Natural killer cell treated with Interleukin-12 subunit alpha and Interleukin-12 subunit beta and Interleukin-15 and Interleukin-18, amount 100 ng/mL, for 72 hours (primary cell): Measurements from ENCODE around the gene TRAPPC3L. TPM values are rescaled to one million over a fixed set of nuclear protein-coding genes. Genes with fewer than 3 reads are reported as not detected.
"Not testable (repeated sequence)": the region's sequence is repeated elsewhere in the genome, so short reads cannot be mapped to it uniquely, and the experiment has no call there.

Source experiments
- ATAC-seq, 2 donors: fragments of 150-1000 bp; cut with Tn5 transposase in 1 of 2; sonication (Bioruptor Pico), chemical (Tn5 transposase) in 1 of 2; 2 replicates each; pipeline ENCODE4 v1.10.0; 2021
- DNase-seq: peaks from one replicate; pipeline ENCODE4 v3.0.0; 2022; ENCODE audit warnings: low spot score
- H3K27ac Mint-ChIP-seq, 2 donors: 1 replicate in 1 of 2; 2 replicates in 1 of 2; pipeline ENCODE4 v1.8.0; 2022; ENCODE audit warnings: mixed read lengths in 2 of 2, mild to moderate bottlenecking in 1 of 2, moderate library complexity in 1 of 2
- H3K27me3 Mint-ChIP-seq, 2 donors: 1 replicate in 1 of 2; 2 replicates in 1 of 2; pipeline ENCODE4 v1.8.0; 2022; ENCODE audit warnings: mixed read lengths in 2 of 2
- H3K36me3 Mint-ChIP-seq: one replicate; pipeline ENCODE4 v1.8.0; 2022; ENCODE audit warnings: mixed read lengths
- H3K4me1 Mint-ChIP-seq, 2 donors: 1 replicate in 1 of 2; 2 replicates in 1 of 2; pipeline ENCODE4 v1.8.0; 2022; ENCODE audit warnings: low read depth in 2 of 2, mixed read lengths in 2 of 2, mild to moderate bottlenecking in 1 of 2
- H3K4me3 Mint-ChIP-seq: one replicate; pipeline ENCODE4 v1.8.0; 2022; ENCODE audit warnings: mixed read lengths
- H3K9me3 Mint-ChIP-seq: 2 replicates; pipeline ENCODE4 v1.8.0; 2022; ENCODE audit warnings: mixed read lengths
- total RNA-seq, 2 donors: library from RNA; stranded (reverse); gene quantifications; one replicate each; pipeline ENCODE4 v1.2.3, GENCODE V29; 2022

Gene TRAPPC3L
- total RNA-seq, 2 donors from 2014 or later = not detected

GRCh38 chr6:116515141-116515540 lies 30.3 kb downstream of the TRAPPC3L start:
- no peak for DNase-seq
- H3K27ac Mint-ChIP-seq = no peak overlapping the region
- H3K4me1 Mint-ChIP-seq = no peaks in the 10 kb centered on the region
- H3K4me3 Mint-ChIP-seq = no peak overlapping the region
- peaks cover 11 to 19% of the 10 kb centered on the region in 2 donors for H3K27me3 Mint-ChIP-seq
- no peaks in the 10 kb centered on the region for H3K9me3 Mint-ChIP-seq
- no peaks in the 10 kb centered on the region for H3K36me3 Mint-ChIP-seq
- no peak for ATAC-seq

GRCh38 chr6:116514111-116514510 lies 31.4 kb downstream of the TRAPPC3L start:
- ATAC-seq (no peak), DNase-seq (no peak)
- Mint-ChIP-seq H3K4me1 (no peaks in the 10 kb centered on the region), H3K4me3 (no peak overlapping the region), H3K36me3 (peaks cover 3% of the 10 kb centered on the region), H3K27me3 (peaks cover 14 to 25% of the 10 kb centered on the region in 2 donors), H3K9me3 (no peaks in the 10 kb centered on the region), H3K27ac (no peak overlapping the region)

GRCh38 chr6:116513224-116513875 lies 32.1 kb downstream of the TRAPPC3L start:
- H3K4me3 Mint-ChIP-seq = no peak overlapping the region
- peaks cover 11% of the 10 kb centered on the region for H3K36me3 Mint-ChIP-seq
- no peak overlapping the region for H3K27ac Mint-ChIP-seq
- DNase-seq (no peak), ATAC-seq (no peak)
- H3K9me3 Mint-ChIP-seq = no peaks in the 10 kb centered on the region
- no peaks in the 10 kb centered on the region for H3K4me1 Mint-ChIP-seq
- peaks cover 16 to 31% of the 10 kb centered on the region in 2 donors for H3K27me3 Mint-ChIP-seq

GRCh38 chr6:116512734-116513133 lies 32.8 kb downstream of the TRAPPC3L start:
- H3K36me3 Mint-ChIP-seq = peaks cover 13% of the 10 kb centered on the region
- peaks cover 12 to 31% of the 10 kb centered on the region in 2 donors for H3K27me3 Mint-ChIP-seq
- no peak overlapping the region for H3K27ac Mint-ChIP-seq
- H3K4me3 Mint-ChIP-seq = no peak overlapping the region
- ATAC-seq (no peak), DNase-seq (no peak)
- no peaks in the 10 kb centered on the region for H3K9me3 Mint-ChIP-seq
- no peaks in the 10 kb centered on the region for H3K4me1 Mint-ChIP-seq

GRCh38 chr6:116512111-116512559 lies 33.3 kb downstream of the TRAPPC3L start:
- H3K27me3 Mint-ChIP-seq = peaks cover 12 to 31% of the 10 kb centered on the region in 2 donors
- peaks cover 13% of the 10 kb centered on the region for H3K36me3 Mint-ChIP-seq
- no peak for ATAC-seq
- no peak overlapping the region for H3K27ac Mint-ChIP-seq
- DNase-seq = no peak
- no peaks in the 10 kb centered on the region for H3K4me1 Mint-ChIP-seq
- no peak overlapping the region for H3K4me3 Mint-ChIP-seq
- no peaks in the 10 kb centered on the region for H3K9me3 Mint-ChIP-seq

GRCh38 chr6:116511424-116512110 lies 33.9 kb downstream of the TRAPPC3L start, which contains the start of gene CALHM5:
TSS of gene CALHM5 (plus strand) at chr6:116511639. CDS start at chr6:116511697, 58 bp downstream.
- ATAC-seq = no peak

GRCh38 chr6:116508527-116508926 lies 37.0 kb downstream of the TRAPPC3L start:
- H3K27me3 Mint-ChIP-seq = peaks cover 22 to 32% of the 10 kb centered on the region in 2 donors
- peaks cover 3% of the 10 kb centered on the region for H3K9me3 Mint-ChIP-seq
- DNase-seq (no peak), ATAC-seq (no peak)
- peaks cover 31% of the 10 kb centered on the region for H3K36me3 Mint-ChIP-seq
- no peak overlapping the region for H3K4me3 Mint-ChIP-seq
- no peaks in the 10 kb centered on the region for H3K4me1 Mint-ChIP-seq
- H3K27ac Mint-ChIP-seq = no peak overlapping the region

More at GRCh38 chr6:116511424-116512110, 33.9 kb downstream of the TRAPPC3L start, which contains the start of gene CALHM5:
- no peak within 1 kb of the TSS for H3K27ac Mint-ChIP-seq
- DNase-seq = no peak
- H3K36me3 Mint-ChIP-seq = peaks cover 13% of the 10 kb centered on the region
- H3K4me1 Mint-ChIP-seq = no peaks in the 10 kb centered on the region
- no peaks in the 10 kb centered on the region for H3K9me3 Mint-ChIP-seq
- H3K4me3 Mint-ChIP-seq = no peak within 1 kb of the TSS
- peaks cover 12 to 31% of the 10 kb centered on the region in 2 donors for H3K27me3 Mint-ChIP-seq

- peaks cover 34% of the 10 kb centered on the region for H3K36me3 Mint-ChIP-seq
- peaks cover 4% of the 10 kb centered on the region for H3K9me3 Mint-ChIP-seq
- ATAC-seq (no peak), DNase-seq (no peak)
- H3K27ac Mint-ChIP-seq = no peak overlapping the region
- H3K27me3 Mint-ChIP-seq = peaks cover 28 to 40% of the 10 kb centered on the region in 2 donors
- H3K4me1 Mint-ChIP-seq = no peaks in the 10 kb centered on the region
- H3K4me3 Mint-ChIP-seq = no peak overlapping the region
Measured at GRCh38 chr6:116507324-116507723, 38.2 kb downstream of the TRAPPC3L start.

GRCh38 chr6:116500969-116501433 lies 44.5 kb downstream of the TRAPPC3L start:
- DNase-seq = no peak
- ATAC-seq = no peak
- H3K4me1 Mint-ChIP-seq = no peaks in the 10 kb centered on the region
- peaks cover 4% of the 10 kb centered on the region for H3K9me3 Mint-ChIP-seq
- H3K27me3 Mint-ChIP-seq = peaks cover 32 to 51% of the 10 kb centered on the region in 2 donors
- no peak overlapping the region for H3K4me3 Mint-ChIP-seq
- H3K27ac Mint-ChIP-seq = no peak overlapping the region
- H3K36me3 Mint-ChIP-seq = peaks cover 27% of the 10 kb centered on the region

GRCh38 chr6:116497113-116497676 lies 48.3 kb downstream of the TRAPPC3L start:
- Mint-ChIP-seq H3K4me3 (no peak overlapping the region), H3K36me3 (peaks cover 4% of the 10 kb centered on the region), H3K27me3 (peaks cover 15 to 31% of the 10 kb centered on the region in 2 donors), H3K9me3 (no peaks in the 10 kb centered on the region), H3K4me1 (no peaks in the 10 kb centered on the region), H3K27ac (no peak overlapping the region)
- no peak for ATAC-seq
- DNase-seq = no peak

GRCh38 chr6:116495161-116495560 lies 50.3 kb downstream of the TRAPPC3L start:
- H3K4me3 Mint-ChIP-seq = not testable (repeated sequence)
- peaks cover 19 to 34% of the 10 kb centered on the region in 2 donors for H3K27me3 Mint-ChIP-seq

GRCh38 chr6:116492331-116493067 lies 53.0 kb downstream of the TRAPPC3L start:
- Mint-ChIP-seq H3K4me3 (no peak overlapping the region), H3K9me3 (peaks cover 2% of the 10 kb centered on the region), H3K4me1 (no peaks in the 10 kb centered on the region), H3K36me3 (peaks cover 9% of the 10 kb centered on the region), H3K27ac (no peak overlapping the region), H3K27me3 (peaks cover 9 to 26% of the 10 kb centered on the region in 2 donors)
- ATAC-seq = no peak
- no peak for DNase-seq

More at GRCh38 chr6:116495161-116495560, 50.3 kb downstream of the TRAPPC3L start:
- DNase-seq, ATAC-seq, H3K27ac Mint-ChIP-seq, H3K9me3 Mint-ChIP-seq, H3K4me1 Mint-ChIP-seq, H3K36me3 Mint-ChIP-seq: not testable (repeated sequence)

- Mint-ChIP-seq H3K4me3 (no peak overlapping the region), H3K9me3 (peaks cover 2% of the 10 kb centered on the region), H3K4me1 (no peaks in the 10 kb centered on the region), H3K27me3 (peaks cover 10 to 29% of the 10 kb centered on the region in 2 donors), H3K27ac (no peak overlapping the region), H3K36me3 (peaks cover 9% of the 10 kb centered on the region)
- DNase-seq = no peak
- ATAC-seq = no peak
Measured at GRCh38 chr6:116491610-116492330, 53.7 kb downstream of the TRAPPC3L start.
